Prostate gland (tissue), 2 donors: ENCODE results near the gene FNDC3B. TPM values are rescaled to one million over a fixed set of nuclear protein-coding genes. Genes with fewer than 3 reads are reported as not detected.

ENCODE experiments used
- DNase-seq: peaks from one replicate; pipeline ENCODE4 v3.0.0-alpha.2; 2019; ENCODE audit warnings: low spot score
- H3K27ac ChIP-seq, 2 donors: fragments of 200-600 bp; sonication (generic); 2 replicates each; pipeline ENCODE4 v1.5.1; 2017 to 2019
- H3K27me3 ChIP-seq: fragments of 200-600 bp; sonication (generic); replicated peaks from 2 replicates; pipeline ENCODE4 v1.5.1; 2019; ENCODE audit not compliant: insufficient read depth
- H3K36me3 ChIP-seq, 2 donors: fragments of 200-600 bp; sonication (generic); 1 replicate in 1 of 2; 2 replicates in 1 of 2; pipeline versions ENCODE4 v1.5.1 to v1.8.1; 2017 to 2019
- H3K4me1 ChIP-seq: fragments of 200-600 bp; sonication (generic); replicated peaks from 2 replicates; pipeline ENCODE4 v1.5.1; 2019
- H3K4me3 ChIP-seq, 2 donors: fragments of 200-600 bp; sonication (generic); 2 replicates each; pipeline ENCODE4 v1.5.1; 2017 to 2019
- H3K9me3 ChIP-seq: fragments of 200-600 bp; sonication (generic); 2 replicates; pipeline ENCODE4 v1.5.1; 2017
- POLR2A ChIP-seq: fragments of 450-650 bp; IDR thresholded peaks from one replicate; pipeline ENCODE4 v1.6.1; 2016; ENCODE audit warnings: antibody characterized with exemption, mild to moderate bottlenecking
- POLR2AphosphoS5 ChIP-seq: sonication (generic); formaldehyde crosslinking; IDR thresholded peaks from one replicate; pipeline ENCODE4 v1.6.1; 2017; ENCODE audit warnings: antibody characterized with exemption
- WGBS: methylation state at CpG from one replicate; pipeline ENCODE4 v1.1.5; 2018; 5-methylcytosine and 5-hydroxymethylcytosine counted together
- intact Hi-C: fragments of 100-400 bp; cut with DNase I; formaldehyde crosslinking; loops from one replicate; pipeline ENCODE4 v1.14.2; 2022
- total RNA-seq, 2 donors: library from RNA; depleted of rRNA; stranded (reverse); fragments of >200 nt; gene quantifications; one replicate each; pipeline ENCODE4 v1.1.0, GENCODE V29; 2016
- TF ChIP-seq, protein P1 (sequence below), 4 experiments: fragments of 200-600 bp in 2 of 4; fragments of 450-650 bp in 2 of 4; sonication (generic) in 2 of 4; IDR thresholded peaks; 1 replicate in 3 of 4; 2 replicates in 1 of 4; pipeline ENCODE4 v1.5.1; 2016 to 2019; ENCODE audit warnings: antibody characterized with exemption in 4 of 4, mild to moderate bottlenecking in 2 of 4, moderate library complexity in 2 of 4

The FNDC3B gene
- total RNA-seq, 2 donors from 2014 or later: 35.9 to 62.4 TPM

DNA sequence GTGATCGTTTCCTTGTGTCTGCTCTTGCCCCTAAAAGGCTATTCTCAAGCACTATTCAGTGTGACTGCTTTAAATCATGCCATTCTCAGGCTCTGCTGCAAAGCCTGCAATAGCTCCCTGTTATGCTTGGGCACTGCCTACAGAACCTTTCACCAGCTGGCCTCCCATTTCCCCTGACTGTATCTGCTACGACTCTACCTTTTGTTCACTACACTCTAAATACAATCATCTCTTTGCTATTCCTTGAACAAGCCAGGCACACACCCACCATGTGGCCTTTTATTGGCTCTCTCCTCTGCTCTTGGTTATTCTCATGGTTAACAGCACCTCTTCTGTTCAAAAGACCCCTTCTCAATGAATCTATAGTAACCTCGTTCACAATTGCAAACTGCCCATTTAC, 29.6 kb upstream of the FNDC3B start:
- H3K4me1 ChIP-seq: no peaks in the 10 kb centered on the region
- H3K27me3 ChIP-seq: no peaks in the 10 kb centered on the region
- 74% methylated on average over 3 of the region's 3 CpGs for WGBS
- H3K9me3 ChIP-seq: no peaks in the 10 kb centered on the region
- DNase-seq: no peak
- no peaks in the 10 kb centered on the region for H3K36me3 ChIP-seq
- TF ChIP-seq POLR2AphosphoS5: no peak
- no peak for TF ChIP-seq POLR2A
- TF ChIP-seq, protein P1, sequence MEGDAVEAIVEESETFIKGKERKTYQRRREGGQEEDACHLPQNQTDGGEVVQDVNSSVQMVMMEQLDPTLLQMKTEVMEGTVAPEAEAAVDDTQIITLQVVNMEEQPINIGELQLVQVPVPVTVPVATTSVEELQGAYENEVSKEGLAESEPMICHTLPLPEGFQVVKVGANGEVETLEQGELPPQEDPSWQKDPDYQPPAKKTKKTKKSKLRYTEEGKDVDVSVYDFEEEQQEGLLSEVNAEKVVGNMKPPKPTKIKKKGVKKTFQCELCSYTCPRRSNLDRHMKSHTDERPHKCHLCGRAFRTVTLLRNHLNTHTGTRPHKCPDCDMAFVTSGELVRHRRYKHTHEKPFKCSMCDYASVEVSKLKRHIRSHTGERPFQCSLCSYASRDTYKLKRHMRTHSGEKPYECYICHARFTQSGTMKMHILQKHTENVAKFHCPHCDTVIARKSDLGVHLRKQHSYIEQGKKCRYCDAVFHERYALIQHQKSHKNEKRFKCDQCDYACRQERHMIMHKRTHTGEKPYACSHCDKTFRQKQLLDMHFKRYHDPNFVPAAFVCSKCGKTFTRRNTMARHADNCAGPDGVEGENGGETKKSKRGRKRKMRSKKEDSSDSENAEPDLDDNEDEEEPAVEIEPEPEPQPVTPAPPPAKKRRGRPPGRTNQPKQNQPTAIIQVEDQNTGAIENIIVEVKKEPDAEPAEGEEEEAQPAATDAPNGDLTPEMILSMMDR (IDR thresholded peaks at IDR 0.05): no peak
- no peak overlapping the region for H3K4me3 ChIP-seq
- H3K27ac ChIP-seq: no peak overlapping the region
- intact Hi-C loops: no loop called here

DNA sequence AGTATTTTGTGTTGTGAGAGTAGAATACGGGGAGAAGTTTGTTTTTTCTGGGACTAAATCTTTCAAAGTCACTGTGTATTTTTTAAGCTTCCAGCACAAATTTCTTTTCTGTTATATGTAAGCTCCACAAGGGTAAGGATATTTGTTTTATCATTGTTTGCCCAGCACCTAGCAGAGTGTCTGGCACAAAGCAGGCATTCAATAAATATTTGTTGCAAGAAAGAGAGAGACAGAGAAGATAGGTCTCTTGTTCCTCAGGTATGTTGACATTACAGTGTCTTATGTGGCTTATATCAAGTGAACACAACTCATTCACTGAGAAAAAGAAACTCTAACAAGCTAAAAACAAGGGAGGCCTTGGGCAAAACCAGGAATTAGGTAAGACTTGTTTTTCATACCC, 26.6 kb upstream of the FNDC3B start:
- no peak overlapping the region for H3K4me3 ChIP-seq
- 59% methylated on average over 1 of the region's 1 CpG for WGBS
- H3K36me3 ChIP-seq: no peaks in the 10 kb centered on the region
- H3K27ac ChIP-seq: no peak overlapping the region
- DNase-seq: no peak
- H3K4me1 ChIP-seq: no peaks in the 10 kb centered on the region
- no peaks in the 10 kb centered on the region for H3K9me3 ChIP-seq
- intact Hi-C loops: no loop called here
- no peaks in the 10 kb centered on the region for H3K27me3 ChIP-seq
- TF ChIP-seq POLR2AphosphoS5: peak; percentile 39
- no peak for TF ChIP-seq POLR2A

DNA sequence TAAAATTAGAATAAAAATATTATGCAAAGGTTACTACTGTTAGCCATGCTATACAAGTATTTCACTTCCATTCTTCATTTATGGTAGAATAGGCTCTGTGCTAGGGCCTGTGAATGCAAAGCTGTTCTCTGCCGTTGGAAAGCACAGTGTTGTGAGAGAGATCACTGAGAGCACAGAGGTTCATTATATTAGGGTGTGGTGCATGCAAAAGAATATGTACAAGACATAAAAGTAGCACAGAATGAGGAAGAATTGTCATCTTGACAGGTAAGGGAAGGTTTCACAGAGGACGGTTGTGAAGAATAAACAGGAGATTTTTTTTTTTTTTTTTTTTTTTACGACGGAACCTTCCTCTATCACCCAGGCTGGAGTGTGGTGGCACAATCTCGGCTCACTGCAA, 25.2 kb upstream of the FNDC3B start:
- WGBS: 75% methylated on average over 5 of the region's 5 CpGs
- Histone ChIP-seq H3K4me1 (no peaks in the 10 kb centered on the region), H3K27ac (no peak overlapping the region), H3K27me3 (no peaks in the 10 kb centered on the region), H3K36me3 (no peaks in the 10 kb centered on the region), H3K9me3 (no peaks in the 10 kb centered on the region), H3K4me3 (no peak overlapping the region)
- intact Hi-C loops: no loop called here
- no peak for DNase-seq
- TF ChIP-seq POLR2A: no peak
- no peak for TF ChIP-seq POLR2AphosphoS5
- TF ChIP-seq, protein P1 (IDR thresholded peaks at IDR 0.05): no peak

DNA sequence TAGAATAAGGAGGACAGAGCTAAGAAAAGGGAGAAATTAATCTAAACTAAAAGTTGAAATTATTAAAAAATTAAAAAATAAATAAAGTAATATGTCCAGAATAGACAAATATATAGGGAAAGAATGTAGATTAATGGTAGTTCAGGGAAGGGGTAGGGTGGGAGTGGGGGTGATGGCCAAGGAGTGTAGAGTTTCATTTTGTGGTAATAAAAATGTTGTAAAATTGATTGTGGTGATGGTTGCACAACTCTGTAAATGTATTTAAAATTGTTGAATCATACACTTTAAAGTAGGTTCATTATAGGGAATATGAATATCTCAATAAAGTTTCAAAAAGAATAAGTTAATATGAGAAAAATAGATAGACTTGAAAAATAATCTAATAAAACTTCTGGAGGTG, 21.0 kb upstream of the FNDC3B start:
- TF ChIP-seq, protein P1 (IDR thresholded peaks at IDR 0.05): no peak
- TF ChIP-seq POLR2AphosphoS5 (no peak), POLR2A (no peak)
- H3K4me3 ChIP-seq: no peak overlapping the region
- intact Hi-C loops: no loop called here
- no peaks in the 10 kb centered on the region for H3K27me3 ChIP-seq
- H3K27ac ChIP-seq: no peak overlapping the region
- H3K9me3 ChIP-seq: no peaks in the 10 kb centered on the region
- no peak for DNase-seq
- H3K36me3 ChIP-seq: no peaks in the 10 kb centered on the region
- H3K4me1 ChIP-seq: no peaks in the 10 kb centered on the region

DNA sequence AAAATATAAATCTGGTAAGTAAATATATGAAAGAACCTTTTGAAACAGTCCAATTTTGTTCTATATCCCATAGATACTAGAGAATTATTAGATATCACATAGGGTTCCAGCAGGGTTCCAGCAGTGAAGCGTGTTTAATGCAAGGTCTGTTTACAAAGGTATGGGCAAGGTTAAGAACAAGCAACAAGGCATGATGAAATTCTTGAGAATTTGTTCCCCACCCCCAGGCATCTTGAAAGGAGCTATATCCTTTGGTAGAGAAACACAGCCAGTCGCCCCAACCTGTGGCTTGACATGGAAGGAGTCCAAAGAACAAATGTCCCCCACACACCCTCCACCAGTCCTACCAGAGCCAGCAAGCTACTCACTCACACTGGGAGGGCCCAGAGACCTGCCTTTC, 18.6 kb upstream of the FNDC3B start:
- 78% methylated on average over 2 of the region's 2 CpGs for WGBS
- H3K4me1 ChIP-seq: no peaks in the 10 kb centered on the region
- no peaks in the 10 kb centered on the region for H3K9me3 ChIP-seq
- no peak for DNase-seq
- H3K4me3 ChIP-seq: no peak overlapping the region
- TF ChIP-seq, protein P1 (IDR thresholded peaks at IDR 0.05): no peak
- no peak for TF ChIP-seq POLR2A
- TF ChIP-seq POLR2AphosphoS5: no peak
- H3K27ac ChIP-seq: no peak overlapping the region
- intact Hi-C loops: no loop called here
- H3K36me3 ChIP-seq: no peaks in the 10 kb centered on the region
- H3K27me3 ChIP-seq: peaks cover 2% of the 10 kb centered on the region
